Measurements from ENCODE around the gene LSM3.

DNA sequence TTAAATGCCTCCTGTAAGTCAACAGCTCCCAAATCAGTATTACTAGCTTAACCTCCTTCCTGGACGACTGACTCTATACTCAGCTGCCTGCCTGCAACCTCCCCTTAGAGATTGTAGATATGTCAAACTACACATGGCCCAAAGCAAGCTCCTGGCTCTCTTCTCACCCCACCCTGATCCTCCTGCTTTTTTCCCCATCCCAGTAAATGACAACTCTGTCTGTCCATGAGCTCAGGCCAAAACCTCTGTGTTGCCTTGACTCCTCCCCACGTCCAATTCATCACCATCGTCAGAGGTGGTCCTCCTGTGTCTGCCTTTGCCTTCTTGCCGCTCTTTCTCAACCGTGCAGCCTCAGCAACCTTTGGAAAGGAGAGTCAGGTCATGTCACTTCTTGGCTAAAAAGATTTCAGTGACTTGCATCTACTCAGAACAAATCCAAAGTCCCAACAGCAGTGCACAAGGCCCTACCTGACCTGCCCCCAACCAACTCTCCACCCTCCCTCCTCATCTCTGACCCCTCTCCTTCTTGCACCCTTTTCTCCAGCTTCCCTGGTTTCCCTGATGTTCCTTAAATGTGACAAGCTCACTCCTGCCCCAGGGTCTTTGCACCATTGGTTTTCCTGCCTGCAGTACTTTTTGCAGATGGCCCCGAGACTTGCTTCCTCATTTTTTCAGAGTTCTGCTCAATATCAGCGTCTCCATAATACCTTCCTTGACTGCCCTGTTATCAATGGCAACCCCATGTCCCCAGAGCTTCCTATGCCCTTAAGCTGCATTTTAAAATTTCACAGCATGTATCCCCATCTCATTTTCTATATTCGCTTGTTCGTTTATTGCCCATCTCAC is 52.8 kb downstream of the LSM3 start:
- no peak for TF ChIP-seq RFX5 (IDR thresholded peaks at IDR 0.05; ENCODE audit: low read depth, low read length)
- TF ChIP-seq, protein P1, sequence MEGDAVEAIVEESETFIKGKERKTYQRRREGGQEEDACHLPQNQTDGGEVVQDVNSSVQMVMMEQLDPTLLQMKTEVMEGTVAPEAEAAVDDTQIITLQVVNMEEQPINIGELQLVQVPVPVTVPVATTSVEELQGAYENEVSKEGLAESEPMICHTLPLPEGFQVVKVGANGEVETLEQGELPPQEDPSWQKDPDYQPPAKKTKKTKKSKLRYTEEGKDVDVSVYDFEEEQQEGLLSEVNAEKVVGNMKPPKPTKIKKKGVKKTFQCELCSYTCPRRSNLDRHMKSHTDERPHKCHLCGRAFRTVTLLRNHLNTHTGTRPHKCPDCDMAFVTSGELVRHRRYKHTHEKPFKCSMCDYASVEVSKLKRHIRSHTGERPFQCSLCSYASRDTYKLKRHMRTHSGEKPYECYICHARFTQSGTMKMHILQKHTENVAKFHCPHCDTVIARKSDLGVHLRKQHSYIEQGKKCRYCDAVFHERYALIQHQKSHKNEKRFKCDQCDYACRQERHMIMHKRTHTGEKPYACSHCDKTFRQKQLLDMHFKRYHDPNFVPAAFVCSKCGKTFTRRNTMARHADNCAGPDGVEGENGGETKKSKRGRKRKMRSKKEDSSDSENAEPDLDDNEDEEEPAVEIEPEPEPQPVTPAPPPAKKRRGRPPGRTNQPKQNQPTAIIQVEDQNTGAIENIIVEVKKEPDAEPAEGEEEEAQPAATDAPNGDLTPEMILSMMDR (conservative IDR thresholded peaks at IDR 0.05; ENCODE audit: low read depth, low read length): no peak
- no peak for TF ChIP-seq SMC3 (IDR thresholded peaks at IDR 0.05; ENCODE audit: low read depth, low read length)
- TF ChIP-seq CEBPB (IDR thresholded peaks at IDR 0.05; ENCODE audit: low read depth, low read length): no peak
- no peak for TF ChIP-seq FOS (IDR thresholded peaks at IDR 0.05; ENCODE audit: low read depth, low read length)
- no peak for TF ChIP-seq RAD21 (IDR thresholded peaks at IDR 0.05; ENCODE audit: low read length)
- TF ChIP-seq POLR2A (IDR thresholded peaks at IDR 0.05; ENCODE audit: low read depth, low read length): no peak
- no peak for TF ChIP-seq MAFK (IDR thresholded peaks at IDR 0.05; ENCODE audit: low read depth, low read length)
- TF ChIP-seq BHLHE40 (IDR thresholded peaks at IDR 0.05; ENCODE audit: low read depth, low read length): no peak
